NCI-H2227 (cell line): ENCODE measurements around the gene RNF34.
"Not testable (repeated sequence)": the region's sequence is repeated elsewhere in the genome, so short reads cannot be mapped to it uniquely, and the experiment has no call there.

Experiments used
- DNase-seq: peaks from one replicate; lab custom pipeline; 2025; ENCODE audit not compliant: unreplicated experiment; lab: John Stamatoyannopoulos, UW

RNF34 gene

GRCh38 chr12:121399391-121400331, at the start of gene RNF34:
RNF34 (plus strand) TSS chr12:121400118; CDS start chr12:121400213, 95 bp downstream.
- DNase-seq = peak; percentile 99

GRCh38 chr12:121351820-121352681, 47.9 kb upstream of the RNF34 start, which contains the start of gene ANAPC5:
ANAPC5 (minus strand) TSS chr12:121352411; CDS start chr12:121352340, 71 bp downstream.
- peak; percentile 98 for DNase-seq

GRCh38 chr12:121352682-121353018, 47.3 kb upstream of the RNF34 start:
- DNase-seq = peak; percentile 87

GRCh38 chr12:121355818-121356217, 44.1 kb upstream of the RNF34 start:
- no peak for DNase-seq

- DNase-seq = no peak
Observed at GRCh38 chr12:121356657-121357056, 43.3 kb upstream of the RNF34 start.

- no peak for DNase-seq
Observed at GRCh38 chr12:121357331-121357730, 42.6 kb upstream of the RNF34 start.

GRCh38 chr12:121358073-121358472, 41.8 kb upstream of the RNF34 start:
- DNase-seq = no peak

- DNase-seq = no peak
Observed at GRCh38 chr12:121364683-121365121, 35.2 kb upstream of the RNF34 start.

GRCh38 chr12:121365416-121366062, 34.4 kb upstream of the RNF34 start:
- DNase-seq = peak; percentile 6

GRCh38 chr12:121366063-121366459, 33.9 kb upstream of the RNF34 start:
- DNase-seq = no peak

GRCh38 chr12:121371404-121371803, 28.5 kb upstream of the RNF34 start:
- no peak for DNase-seq

- DNase-seq = no peak
Observed at GRCh38 chr12:121373755-121374154, 26.2 kb upstream of the RNF34 start.

- not testable (repeated sequence) for DNase-seq
Observed at GRCh38 chr12:121374336-121374735, 25.6 kb upstream of the RNF34 start.

- DNase-seq = not testable (repeated sequence)
Observed at GRCh38 chr12:121374945-121375584, 24.9 kb upstream of the RNF34 start.

GRCh38 chr12:121376754-121377697, 22.9 kb upstream of the RNF34 start:
- DNase-seq = peak; percentile 29

- DNase-seq = no peak
Observed at GRCh38 chr12:121378736-121379135, 21.2 kb upstream of the RNF34 start.

GRCh38 chr12:121379945-121380344, 20.0 kb upstream of the RNF34 start:
- DNase-seq = no peak

- DNase-seq = no peak
Observed at GRCh38 chr12:121383601-121384021, 16.3 kb upstream of the RNF34 start.

GRCh38 chr12:121384891-121385290, 15.0 kb upstream of the RNF34 start:
- DNase-seq = not testable (repeated sequence)
